SW 1271 (cell line): ENCODE results near the gene ZNF677.
"Not testable (repeated sequence)": the region's sequence is repeated elsewhere in the genome, so short reads cannot be mapped to it uniquely, and the experiment has no call there.

Experiments
- DNase-seq, 2 experiments: peaks; one replicate each; lab custom pipeline; 2025; lab: John Stamatoyannopoulos, UW

ZNF677 gene

DNA sequence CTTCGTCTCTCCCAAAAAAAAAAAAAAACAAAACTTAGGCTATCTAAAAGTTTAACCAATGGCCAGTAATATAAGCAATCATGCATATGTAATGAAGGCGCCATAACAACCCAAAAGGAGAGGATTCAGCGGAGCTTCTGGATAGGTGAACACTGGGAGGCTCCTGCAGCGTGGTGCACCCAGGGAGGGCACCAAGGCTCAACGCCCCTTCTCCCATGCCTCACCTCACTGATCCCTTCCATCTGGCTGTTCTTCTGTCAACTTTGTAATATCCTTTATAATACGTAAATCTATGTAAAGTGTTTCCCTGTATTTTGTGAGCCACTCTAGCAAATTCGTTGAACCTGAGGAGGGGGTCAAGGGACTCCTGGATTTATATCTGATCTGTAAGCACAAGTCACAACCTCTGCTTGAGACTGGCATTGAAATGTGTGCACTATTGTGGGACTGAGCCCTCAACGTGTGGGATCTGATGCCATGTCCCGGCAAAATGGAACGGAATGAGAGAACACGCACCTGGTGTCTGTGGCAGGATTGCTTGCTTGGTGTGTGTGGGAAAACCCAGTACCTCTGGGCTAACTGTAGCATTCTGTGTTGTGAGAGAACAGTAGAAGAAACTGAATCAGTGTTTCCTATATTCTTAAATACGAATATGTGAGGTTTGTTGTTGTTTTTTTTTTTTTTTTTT is 61.0 kb downstream of the ZNF677 start:
- DNase-seq: no peak

DNA sequence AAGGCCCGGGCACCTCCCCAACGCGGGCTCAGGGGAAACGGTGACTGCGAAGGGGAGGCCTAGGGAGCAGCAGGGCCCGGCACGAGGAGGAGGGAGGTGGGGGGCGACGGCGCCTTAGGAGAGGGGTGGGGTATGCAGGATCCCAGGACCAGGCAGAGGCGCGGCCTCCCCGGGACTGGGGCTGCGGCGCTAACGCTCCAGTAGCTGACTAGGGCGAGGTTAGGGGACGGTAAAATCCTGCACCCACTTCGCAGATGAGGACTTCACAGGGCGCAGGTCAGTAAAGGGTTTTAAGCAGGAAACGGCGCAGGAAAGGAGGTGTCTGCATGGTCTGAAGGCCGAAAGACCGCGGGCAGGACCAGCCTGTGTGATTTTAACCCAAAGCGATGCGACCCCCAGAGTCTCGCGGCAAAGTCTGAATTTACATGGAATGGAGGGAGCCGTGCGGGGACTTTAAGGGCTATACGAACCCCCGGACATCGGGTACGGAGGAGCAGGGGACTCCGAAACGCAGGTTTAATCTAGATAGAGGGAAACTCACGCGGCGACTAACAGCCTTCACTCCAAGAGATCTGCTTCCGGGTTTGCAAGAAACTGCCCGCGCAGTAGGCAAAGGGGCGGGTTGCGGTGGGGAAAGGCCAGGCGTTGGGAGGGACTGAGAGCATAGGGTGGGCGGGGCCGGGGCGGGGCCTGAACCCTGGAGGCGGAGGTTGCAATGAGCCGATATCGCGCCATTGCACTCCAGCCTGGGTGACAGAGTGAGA is 61.7 kb downstream of the ZNF677 start, which contains the start of gene ZNF665:
Gene ZNF665, minus strand, starts transcription at position 588 of the 764 bp plus-strand sequence. CDS start 10,460 bp downstream, outside the sequence.
- no peak for DNase-seq

DNA sequence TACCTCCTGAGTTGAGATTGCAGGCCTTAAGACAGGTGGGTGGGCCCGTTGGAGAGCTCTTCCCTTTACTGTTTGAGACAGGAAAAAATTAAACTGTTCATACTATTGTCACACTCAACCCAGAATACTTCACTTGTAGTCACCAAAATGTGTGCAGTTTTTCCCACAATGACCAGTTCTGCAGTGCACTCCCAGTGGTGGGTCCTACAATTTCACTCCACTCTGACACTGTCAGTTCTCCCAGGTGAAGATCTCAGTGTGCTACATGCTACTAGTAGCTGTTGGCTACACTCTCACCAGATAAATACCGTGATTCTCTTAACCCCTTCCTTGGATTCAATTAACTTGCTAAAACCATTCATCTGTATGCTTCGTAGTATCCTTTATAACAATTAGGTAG is 64.4 kb downstream of the ZNF677 start:
- no peak for DNase-seq

DNA sequence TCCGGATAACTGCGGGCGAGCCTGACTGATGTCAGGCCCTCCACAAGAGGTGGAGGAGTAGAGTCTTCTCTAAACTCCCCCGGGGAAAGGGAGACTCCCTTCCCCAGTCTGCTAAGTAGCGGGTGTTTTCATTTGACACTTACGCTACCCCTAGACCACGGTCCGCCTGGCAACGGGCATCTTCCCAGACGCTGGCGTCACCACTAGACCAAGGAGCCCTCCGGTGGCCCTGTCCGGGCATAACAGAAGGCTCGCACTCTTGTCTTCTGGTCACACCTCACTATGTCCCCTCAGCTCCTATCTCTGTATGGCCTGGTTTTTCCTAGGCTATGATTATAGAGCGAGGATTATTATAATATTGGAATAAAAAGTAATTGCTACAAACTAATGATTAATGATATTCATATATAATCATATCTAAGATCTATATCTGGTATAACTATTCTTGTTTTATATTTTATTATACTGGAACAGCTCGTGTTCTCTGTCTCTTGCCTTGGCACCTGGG is 64.9 kb downstream of the ZNF677 start:
- DNase-seq: not testable (repeated sequence)
